Activated CD8-positive, alpha-beta memory T cell treated with anti-CD3 and anti-CD28 coated beads, Interleukin-2, amount 50 U/mL, for 24 hours (primary cell): ENCODE results near the gene RNF220.

Source experiments
- DNase-seq: peaks from one replicate; pipeline ENCODE4 v3.0.0-alpha.2; 2020; ENCODE audit errors: extremely low read depth

RNF220 gene

DNA sequence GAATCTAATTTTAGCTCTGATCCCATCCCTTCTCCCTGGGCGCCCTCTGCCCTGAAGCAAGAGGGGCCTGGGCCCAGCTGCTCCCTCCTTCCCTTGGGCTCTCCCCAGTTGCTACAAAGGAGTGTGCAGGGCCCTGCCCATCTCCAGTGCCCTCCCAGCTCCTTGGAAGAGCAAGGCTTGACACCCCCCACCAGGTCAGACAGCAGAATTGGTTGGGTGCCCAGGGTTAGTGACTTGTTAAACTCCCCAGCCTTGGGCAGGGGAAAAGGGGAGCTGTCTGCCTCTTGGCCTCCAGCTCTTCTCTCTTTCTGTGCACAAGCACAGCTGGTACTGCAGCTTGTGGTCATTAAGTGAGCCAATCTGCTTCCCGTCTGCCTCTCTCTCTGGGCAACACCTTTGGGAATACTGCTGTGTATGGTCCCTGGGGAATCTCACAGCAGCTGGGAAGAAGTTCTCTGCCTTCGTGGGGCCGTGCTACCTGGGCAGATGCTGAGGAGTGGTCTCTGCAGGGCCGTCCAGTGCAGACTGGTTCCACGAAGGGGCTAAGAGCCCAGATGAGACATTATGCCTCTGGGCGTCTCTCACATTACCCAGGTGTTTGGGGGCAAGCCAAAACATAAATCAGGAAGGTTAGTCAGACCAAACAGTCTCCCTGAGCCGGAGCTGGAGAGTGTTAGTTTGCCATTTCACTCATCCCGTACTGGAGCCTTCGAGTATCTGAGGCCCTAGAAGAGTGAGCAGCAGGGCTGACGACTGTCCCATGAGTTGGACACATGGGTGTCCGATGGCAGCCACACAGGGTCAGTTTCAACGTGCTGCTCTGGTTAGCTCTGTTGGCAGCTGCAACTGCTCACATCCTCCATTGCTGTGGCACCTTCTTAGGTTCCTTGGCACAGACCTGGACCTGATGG, 231.9 kb downstream of the RNF220 start:
- no peak for DNase-seq

DNA sequence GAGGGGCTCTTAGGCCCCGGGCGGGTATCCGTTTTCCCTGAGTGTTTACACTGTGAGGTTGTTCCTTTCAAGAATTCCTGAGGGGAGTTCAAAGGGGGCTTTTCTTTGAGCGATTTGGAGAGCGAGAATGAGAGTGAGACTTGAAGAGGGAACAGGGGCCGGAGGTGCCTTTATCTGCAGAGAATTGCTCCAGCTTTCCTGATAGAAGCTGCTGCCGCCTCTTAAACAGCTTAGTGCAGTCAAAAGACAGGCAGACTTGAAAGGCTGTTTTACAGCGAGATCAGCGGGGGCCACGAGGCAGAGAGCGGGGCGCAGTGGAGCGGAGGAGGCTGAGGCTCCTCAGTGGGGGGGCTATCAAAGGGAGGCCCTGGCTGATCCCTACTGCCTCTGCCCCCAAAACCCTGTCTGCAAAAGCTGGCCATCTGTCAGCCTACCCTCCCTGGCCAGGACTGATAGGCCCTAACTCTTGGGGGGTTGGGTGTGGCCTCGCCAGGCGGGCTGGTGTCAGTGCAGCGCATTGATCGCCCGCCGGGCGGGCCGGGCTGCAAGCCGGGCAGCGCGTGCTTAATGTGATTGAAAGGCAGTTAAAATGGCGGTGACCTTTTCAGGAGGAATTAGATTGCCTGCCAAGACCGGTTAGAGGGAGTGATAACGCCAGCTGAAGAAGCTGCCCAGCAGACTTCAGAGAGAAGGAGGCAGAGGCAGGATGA, 232.8 kb downstream of the RNF220 start:
- no peak for DNase-seq

DNA sequence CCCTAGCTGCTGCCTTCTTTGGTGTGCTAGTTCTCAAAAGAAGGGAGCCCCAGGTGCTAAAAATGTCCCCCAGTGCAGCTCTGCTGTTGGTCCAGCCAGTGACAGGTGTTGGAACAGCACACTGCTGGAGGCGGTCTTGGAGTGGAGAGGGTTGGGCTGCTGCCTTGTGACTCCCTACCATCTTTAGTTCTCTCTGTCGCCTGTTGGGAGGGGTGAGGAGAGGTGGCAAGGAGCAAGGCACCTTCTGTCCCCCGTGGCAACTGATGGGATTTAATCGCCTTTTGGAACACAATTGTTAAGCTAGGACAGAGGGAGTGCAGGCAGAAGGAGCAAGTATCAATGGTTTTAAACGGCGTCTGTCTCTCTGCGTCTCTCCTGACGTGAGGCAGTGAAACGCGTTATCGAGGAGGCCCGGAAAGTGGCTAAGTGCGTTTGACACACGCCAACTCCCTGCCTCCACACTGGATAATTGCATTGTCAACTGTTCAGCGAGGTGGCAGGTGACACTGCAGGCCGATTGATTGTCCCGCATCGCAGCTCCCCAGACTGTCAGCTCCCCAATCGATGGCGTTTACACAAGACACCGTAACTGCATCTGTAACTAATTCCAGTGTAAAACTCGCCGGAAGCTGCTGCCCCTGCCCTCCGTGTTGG, 235.3 kb downstream of the RNF220 start:
- no peak for DNase-seq

DNA sequence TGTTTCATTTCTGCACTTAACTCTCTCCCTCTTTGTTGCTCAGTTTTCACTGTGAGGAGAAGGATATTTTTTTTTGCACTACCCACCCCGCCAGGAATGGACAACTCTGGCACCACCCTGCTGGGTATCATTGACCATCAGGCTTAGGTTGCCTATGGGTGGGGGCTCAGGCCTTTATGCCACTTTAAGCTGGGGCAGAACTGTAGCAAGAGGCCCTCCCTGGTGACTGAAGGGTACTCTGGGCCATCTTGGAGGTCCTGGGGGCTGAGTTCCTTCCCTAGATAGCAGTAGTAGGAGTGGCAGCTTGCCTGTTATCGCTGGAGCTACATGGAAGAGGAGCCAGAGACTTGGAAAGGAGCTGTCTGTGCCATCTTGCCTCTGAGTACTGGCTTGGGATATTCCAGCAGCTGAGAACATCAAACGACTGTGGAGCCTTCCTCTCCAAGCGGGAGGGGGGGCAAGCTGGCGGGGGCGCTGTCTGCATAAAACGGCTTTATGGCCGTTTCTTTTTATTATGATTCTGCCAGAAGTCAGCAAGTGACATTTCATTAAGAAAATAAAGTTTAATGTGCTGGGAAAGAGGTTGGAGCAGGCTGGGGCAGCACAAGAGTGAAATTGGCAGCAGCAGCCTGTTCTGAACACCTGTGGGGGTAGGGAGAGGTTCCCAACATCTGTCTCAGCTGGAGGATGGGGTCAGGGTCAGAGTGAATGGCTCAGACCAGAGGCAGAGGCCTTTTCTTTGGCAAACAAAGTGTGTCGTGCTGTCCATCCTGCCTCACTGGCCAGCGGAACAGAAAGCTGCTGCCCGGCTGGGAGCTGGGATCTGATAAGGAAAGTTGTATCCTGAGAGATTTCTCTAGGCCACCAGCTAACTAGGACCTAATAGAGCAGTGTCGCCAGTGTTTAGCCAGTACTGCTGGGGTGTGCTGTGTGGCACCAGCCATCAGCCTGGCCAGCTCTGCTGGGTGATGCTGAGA, 236.4 kb downstream of the RNF220 start:
- DNase-seq = no peak

DNA sequence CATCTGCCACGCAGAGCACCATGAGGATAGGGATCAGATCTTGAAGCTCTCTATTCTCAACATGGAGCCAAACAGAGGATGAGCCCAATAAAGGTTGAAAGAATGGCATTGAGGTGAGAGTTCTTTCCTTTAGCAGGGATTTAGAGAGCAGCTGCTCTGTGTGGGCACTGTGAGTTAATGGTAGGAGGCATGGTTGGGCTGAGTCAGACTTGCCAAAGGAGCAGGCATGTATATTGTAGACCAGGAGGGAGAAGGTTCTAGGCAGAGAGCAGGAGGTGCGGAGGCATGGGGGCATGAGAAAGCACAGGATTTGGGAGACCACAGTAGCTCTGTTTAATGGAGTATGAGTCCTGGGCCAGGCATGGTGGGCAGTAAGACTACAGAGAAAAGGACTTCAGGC, 237.2 kb downstream of the RNF220 start:
- no peak for DNase-seq

DNA sequence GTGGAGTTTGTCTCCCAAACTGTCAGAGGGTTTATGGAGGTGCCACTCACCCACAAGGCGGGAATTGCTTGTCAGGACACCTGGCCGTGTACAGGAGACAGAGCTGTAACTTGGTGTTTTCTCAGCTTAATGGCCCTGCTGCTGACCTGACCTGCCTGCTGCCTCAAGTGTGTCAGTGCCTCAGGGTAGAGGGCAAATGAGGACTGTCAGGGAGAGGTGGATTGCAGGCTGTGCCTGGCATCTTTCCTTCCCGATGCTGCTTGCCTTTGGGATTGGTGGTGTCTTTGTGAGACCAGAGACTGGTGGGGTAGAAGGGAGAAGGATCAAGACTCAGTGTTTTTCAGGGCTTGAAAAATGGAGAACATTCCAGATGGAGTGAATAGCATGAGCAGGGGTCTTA, 237.9 kb downstream of the RNF220 start:
- no peak for DNase-seq

DNA sequence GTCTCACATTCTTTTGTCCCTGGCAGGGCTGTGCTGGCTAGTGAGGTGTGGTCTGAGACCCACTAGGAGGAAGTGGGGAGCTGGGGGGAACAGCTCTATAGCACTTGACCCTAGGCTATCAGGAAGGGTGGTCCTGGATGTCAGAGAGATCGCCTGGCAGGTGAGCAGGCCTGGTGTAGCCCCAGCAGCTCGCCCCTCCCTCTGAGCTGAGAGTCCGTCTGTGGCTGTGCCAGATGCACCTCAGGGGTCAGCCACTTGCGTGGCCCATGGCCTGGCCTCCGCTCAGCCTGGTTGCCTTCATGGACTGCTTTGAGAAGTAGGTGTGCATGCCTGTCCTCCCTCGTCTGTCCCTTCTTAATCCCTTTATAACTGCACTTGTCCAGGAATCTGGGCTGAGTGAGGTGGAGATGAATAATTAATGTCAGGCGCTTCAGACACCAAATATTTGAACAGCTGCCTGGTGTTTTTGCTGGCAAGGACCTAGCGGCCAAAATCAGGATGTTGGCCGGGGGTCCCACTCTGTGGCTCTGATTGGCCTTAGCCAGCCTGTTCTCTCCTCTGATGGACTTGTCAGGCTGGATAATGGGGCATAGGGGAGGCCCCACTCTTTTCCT, 238.8 kb downstream of the RNF220 start:
- no peak for DNase-seq

DNA sequence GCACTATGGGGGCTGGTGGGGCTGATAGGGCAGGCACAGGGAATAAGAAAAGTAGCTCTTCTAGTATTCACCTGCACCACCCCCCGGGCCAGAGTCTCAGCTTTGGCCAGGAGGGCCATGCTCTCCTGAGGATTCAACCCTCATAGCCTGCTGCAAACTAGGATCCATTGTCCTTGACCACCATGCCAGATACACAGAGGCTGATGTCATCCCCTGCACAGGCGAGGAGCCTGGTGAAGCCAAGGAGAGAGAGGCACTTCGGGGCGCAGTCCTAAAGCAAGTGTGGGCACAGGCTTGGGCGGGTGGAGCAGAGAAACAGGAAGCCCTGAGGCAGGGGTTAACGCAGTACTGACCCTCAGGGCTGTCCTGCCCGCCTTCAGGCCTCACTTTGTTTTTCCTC, 239.8 kb downstream of the RNF220 start:
- no peak for DNase-seq

DNA sequence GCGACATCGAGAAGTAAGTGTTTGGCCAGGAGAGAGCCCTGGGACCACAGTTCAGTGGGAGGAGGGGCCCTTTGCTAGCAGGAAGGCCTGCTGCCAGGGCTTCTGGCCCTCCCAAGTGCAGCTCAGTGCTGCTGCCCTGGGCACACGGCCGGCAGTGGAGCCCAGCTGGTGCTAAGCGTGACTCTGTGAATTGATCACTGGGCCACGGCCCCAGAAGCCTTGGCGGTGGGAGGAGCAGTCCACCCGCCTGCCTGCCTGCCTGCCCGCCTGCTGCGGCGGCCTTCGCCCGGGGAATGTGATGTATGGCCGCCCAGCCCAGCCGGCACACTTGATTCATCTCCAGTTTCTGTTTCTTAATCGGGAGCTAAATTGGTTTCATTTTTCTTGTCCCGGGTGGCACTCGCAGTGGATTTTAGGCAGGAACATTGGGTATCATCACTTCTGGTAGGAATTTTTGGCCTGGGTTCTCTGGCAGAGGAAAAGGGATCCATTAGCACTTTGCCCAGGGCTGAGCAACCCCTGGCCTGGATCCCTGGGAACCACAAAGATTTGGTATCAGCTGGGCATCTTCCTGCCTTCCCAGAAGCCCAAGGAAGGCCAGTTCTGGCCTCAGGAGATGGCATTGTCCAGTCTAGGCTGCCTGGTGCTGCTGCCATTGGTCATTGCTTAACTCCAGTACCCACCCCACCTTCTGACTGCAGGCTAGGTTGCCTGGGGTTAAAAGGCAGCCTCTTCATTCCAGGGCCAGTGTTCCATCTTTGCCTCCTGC, 240.6 kb downstream of the RNF220 start:
- DNase-seq = no peak

DNA sequence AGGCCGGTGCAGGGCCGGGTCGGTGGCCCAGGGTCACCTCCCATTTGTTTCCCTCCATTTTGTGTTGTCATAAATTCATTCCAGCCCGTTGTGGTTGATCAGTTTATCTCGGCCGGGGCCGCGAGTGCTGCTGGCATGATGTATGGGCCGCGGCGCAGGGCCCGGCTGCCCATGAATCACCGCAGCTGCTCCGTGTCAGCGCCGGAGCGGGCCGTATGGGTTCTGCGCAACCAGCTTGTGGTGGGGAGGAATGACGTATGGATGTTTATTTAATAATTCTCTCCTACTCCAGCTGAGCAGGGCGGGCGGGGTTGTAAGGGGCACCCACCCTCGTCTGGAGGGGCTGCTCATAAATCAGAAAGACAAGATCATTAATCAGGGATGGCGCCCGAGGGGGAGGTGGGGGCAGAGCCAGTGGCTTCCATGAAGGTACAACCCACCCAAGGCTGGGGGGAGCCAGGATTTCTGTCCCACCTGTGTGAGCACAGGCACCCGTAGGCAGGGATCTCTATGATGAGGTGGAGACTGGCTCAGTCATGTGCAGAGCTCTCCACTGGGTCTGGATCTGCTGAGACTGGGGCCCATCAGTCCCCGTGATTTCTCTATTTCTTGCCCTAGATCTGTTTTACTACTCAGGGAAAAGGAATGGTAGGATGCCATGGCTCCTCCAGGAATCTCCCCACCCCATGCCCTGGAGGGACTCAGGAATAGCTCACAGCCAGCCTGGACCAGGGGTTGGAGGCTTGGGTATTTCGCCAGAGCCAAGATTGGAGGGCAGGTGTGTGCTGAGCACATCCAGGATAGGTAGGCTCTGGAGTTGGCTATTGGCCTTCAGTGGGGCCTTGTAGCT, 241.4 kb downstream of the RNF220 start:
- DNase-seq = no peak

DNA sequence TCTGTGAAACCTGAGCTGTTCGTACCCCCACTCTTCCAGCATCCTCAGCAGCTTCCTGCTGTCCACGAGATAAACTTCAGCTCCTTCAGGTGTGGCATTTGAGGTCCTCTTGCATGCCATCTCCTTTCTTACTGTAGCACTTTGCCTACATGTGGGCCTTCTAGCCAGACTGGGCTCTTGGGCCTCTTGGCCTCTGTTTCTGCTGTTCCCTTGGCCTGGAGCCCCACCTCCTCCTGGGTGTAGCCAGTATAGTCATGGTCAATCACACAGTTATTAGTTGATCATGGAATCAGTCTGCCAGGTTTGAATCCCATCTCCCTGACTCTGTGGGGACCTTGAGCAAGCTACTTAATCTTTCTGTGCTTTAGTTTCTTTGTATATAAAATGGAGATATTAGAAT, 242.8 kb downstream of the RNF220 start:
- no peak for DNase-seq

DNA sequence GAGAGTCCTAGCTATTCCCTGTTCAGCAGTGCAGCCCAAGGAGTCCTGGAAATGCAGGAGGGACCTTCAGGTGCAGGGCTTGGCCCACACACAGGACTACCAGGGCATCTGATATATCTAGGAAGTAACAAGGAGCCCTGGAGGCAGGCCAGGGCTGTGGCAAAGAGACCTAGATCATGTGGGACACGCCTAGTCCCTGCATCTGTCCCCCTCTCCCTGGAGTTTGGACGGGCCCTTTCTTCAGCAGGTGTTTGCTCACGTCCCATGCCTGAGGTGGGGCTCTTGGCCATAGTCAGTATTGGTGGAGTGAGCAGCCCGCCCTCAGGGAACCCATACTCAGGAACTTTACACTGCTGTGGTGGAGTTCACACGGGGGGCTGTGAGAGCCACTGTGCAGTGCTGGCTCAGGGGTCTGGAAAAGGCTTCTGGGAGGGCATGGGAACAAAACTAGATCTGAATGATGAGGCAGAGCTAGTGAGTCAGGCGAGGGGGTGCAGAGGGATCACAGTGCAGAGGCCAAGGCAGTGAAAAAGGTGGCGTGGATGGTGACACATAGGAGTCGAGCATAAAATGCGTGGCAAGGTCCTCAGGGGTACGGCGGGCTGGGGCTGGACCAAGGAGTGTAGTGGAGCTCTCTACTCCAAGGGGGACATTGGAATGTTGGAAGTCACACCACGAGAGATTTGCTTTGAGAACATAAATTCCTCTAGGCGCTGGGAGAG, 243.6 kb downstream of the RNF220 start:
- DNase-seq = no peak

DNA sequence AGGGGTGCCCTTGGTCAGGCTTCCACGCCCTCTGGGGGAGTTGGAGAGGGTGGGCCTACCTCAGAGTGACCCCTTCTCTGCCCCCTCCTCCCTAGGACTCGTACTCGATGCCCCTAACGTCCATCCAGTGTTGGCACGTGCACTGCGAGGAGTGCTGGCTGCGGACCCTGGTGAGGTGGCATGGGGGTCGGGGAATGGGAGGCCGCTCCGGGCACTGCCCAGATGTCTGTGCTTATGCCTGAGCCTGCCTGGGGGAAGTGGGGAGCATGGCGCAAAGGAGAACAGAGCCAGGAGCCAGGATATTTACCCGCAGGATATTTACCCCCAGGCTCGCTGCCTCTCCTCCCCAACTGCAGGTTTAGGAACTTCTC, 244.7 kb downstream of the RNF220 start:
- no peak for DNase-seq

DNA sequence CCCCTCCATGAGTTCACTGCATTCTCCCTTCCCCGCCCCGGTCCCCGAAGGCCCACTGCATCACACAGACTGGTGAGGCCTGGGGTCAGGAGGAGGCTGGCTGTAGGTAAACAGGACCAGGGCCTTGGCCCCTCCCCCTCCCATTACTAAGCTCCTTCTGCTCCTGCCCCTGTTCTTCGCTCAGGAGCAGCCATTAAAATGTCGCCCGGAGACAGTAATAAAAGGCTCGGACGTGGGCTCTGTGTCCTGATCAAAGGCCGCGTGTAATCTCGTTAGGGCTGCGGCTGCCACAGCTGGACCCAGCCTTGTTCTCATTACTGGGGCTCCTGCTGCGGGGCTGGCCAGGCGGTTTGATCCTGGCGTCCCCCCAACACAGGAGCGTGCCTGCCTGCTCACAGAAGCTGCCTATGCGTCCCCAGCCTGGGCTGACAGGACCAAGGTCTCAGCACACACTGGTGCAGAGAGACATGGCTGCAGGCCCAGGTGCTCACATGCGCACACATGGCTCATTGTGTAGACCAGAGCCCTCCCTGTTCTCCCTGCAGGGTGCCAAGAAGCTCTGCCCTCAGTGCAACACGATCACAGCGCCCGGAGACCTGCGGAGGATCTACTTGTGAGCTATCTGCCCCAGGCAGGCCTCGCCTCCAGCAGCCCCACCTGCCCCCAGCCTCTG, 245.2 kb downstream of the RNF220 start:
- DNase-seq = no peak

DNA sequence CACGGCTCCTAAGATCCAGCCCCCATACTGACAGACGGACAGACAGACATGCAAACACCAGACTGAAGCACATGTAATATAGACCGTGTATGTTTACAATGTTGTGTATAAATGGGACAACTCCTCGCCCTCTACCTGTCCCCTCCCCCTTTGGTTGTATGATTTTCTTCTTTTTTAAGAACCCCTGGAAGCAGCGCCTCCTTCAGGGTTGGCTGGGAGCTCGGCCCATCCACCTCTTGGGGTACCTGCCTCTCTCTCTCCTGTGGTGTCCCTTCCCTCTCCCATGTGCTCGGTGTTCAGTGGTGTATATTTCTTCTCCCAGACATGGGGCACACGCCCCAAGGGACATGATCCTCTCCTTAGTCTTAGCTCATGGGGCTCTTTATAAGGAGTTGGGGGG, 246.0 kb downstream of the RNF220 start:
- no peak for DNase-seq

DNA sequence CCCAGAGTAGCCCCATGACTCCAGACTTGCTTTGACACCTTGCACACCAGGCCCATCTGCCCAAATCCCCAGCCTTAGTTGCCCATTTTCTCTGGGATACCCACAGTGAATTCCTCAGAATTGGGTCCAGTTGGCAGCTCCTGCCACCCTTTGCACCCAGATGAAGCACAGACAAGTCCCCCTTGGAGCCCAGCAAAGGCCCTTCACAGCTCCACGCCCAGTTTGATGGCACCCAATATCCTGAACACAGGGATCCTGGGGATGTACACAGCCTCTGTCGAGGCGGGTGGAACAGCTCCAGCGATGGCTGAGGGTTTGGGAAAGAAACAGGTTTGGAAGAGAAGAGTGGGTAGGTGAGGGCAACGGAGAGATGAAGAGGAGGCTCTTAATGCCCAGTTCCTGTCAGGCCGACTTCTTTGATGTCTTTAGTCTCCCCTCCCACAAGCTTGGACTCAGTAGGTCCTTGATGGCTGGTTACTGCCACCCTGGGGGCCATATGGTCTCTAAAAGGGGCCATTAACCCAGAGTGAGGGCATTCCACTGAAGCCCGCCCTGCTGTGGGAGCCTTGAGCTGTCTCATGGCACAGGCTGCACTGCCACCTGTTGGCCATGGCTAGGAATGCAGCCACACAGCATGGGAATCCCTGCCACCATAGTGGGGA, 247.5 kb downstream of the RNF220 start:
- peak; percentile 49 for DNase-seq

DNA sequence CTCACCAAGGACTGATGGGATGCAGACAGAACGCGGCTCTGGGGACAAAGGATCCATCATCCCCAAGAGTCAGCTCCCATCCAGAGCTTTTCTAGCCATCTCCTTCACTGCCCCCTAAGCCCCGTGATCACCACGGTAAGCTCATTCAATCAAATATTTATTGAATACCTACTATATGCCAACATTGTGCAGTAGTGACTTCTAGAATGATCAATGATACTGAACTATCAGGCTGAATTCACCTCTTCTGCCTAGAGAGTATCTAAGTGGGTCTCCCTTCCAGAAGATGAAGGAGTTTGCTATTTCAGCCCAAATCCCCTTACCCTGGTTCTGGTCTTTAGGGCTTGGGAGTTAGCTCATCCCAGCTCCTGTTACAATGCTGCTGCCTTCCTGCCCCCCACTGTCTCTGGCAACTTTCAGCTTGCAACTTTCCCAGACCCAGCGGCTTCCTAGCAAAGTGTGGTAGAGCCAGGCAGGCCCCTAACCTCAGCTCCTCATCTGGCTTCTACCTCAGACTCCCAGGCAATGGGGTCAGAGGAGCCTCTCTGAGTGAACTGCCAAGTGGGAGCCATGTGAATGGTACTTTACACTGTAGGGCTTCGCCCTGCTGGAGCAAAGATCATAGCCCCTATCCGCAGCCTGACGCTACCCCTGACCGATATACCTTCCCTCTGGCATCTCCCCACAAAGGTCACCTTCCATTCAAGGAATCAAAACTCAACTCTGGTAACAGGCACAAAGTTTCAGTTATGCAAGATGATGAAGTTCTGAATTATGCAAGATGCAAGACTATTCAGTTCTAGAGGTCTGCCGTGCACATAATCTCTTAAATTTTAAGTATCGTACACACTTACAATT, 248.3 kb downstream of the RNF220 start:
- DNase-seq = no peak
